Sigmoid colon (tissue), 4 donors: ENCODE data around the gene RC3H1.

Experiments
- POLR2A ChIP-seq, 2 donors: fragments of 450-650 bp; IDR thresholded peaks; one replicate each; pipeline ENCODE4 v1.6.1; 2016; ENCODE audit warnings: antibody characterized with exemption in 2 of 2, mild to moderate bottlenecking in 2 of 2, moderate library complexity in 2 of 2
- POLR2AphosphoS5 ChIP-seq, 4 donors: sonication (generic); formaldehyde crosslinking; IDR thresholded peaks; one replicate each; pipeline ENCODE4 v1.6.1; 2017; ENCODE audit warnings: antibody characterized with exemption in 4 of 4
- TF ChIP-seq, protein P1 (sequence below), 4 experiments: fragments of 450-650 bp in 3 of 4; fragments of 200-600 bp in 1 of 4; IDR thresholded peaks; one replicate each; pipeline ENCODE4 v1.5.1; 2016 to 2019; ENCODE audit warnings: antibody characterized with exemption in 4 of 4, mild to moderate bottlenecking in 3 of 4, moderate library complexity in 2 of 4

GRCh38 chr1:173920861-173921260 lies 101.3 kb downstream of the RC3H1 start:
- TF ChIP-seq, protein P1, sequence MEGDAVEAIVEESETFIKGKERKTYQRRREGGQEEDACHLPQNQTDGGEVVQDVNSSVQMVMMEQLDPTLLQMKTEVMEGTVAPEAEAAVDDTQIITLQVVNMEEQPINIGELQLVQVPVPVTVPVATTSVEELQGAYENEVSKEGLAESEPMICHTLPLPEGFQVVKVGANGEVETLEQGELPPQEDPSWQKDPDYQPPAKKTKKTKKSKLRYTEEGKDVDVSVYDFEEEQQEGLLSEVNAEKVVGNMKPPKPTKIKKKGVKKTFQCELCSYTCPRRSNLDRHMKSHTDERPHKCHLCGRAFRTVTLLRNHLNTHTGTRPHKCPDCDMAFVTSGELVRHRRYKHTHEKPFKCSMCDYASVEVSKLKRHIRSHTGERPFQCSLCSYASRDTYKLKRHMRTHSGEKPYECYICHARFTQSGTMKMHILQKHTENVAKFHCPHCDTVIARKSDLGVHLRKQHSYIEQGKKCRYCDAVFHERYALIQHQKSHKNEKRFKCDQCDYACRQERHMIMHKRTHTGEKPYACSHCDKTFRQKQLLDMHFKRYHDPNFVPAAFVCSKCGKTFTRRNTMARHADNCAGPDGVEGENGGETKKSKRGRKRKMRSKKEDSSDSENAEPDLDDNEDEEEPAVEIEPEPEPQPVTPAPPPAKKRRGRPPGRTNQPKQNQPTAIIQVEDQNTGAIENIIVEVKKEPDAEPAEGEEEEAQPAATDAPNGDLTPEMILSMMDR (IDR thresholded peaks at IDR 0.05) = no peak
- TF ChIP-seq POLR2AphosphoS5 (IDR thresholded peaks at IDR 0.05) (no peak), POLR2A (IDR thresholded peaks at IDR 0.05) (no peak)
